GM18951 (cell line): ENCODE measurements around the gene TRO.

Source experiments
- POLR2A ChIP-seq: IDR thresholded peaks from 4 replicates; pipeline ENCODE4 v1.6.1; 2011; ENCODE audit warnings: mild to moderate bottlenecking; ENCODE audit not compliant: insufficient read length, insufficient read depth; ENCODE audit errors: extremely low read depth
- in situ Hi-C: fragments of 300-500 bp; cut with MboI; formaldehyde crosslinking; loops from one replicate; pipeline ENCODE4 v1.12.0; 2022; ENCODE audit warnings: low sequenced_read_pairs, mixed read lengths, inconsistent platforms; ENCODE audit not compliant: unreplicated experiment

TRO gene

GRCh38 chrX:54931107-54931506 lies 10.5 kb downstream of the TRO start:
- in situ Hi-C loops, result no loop called here
- no peak for TF ChIP-seq POLR2A

- in situ Hi-C loops, result no loop called here
- no peak for TF ChIP-seq POLR2A
Measured at GRCh38 chrX:54933150-54933826, 12.7 kb downstream of the TRO start.

GRCh38 chrX:54934058-54934457 lies 13.4 kb downstream of the TRO start:
- TF ChIP-seq POLR2A, result no peak
- in situ Hi-C loops, result no loop called here

- in situ Hi-C loops, result no loop called here
- TF ChIP-seq POLR2A, result no peak
Measured at GRCh38 chrX:54934890-54935289, 14.3 kb downstream of the TRO start.

- in situ Hi-C loops, result no loop called here
- no peak for TF ChIP-seq POLR2A
Measured at GRCh38 chrX:54935306-54935705, 14.7 kb downstream of the TRO start.

GRCh38 chrX:54937416-54937815 lies 16.8 kb downstream of the TRO start:
- TF ChIP-seq POLR2A, result no peak
- in situ Hi-C loops, result no loop called here

- TF ChIP-seq POLR2A, result no peak
- in situ Hi-C loops, result no loop called here
Measured at GRCh38 chrX:54944816-54945215, 24.2 kb downstream of the TRO start.

GRCh38 chrX:54945224-54945623 lies 24.6 kb downstream of the TRO start:
- in situ Hi-C loops, result no loop called here
- TF ChIP-seq POLR2A, result no peak

- in situ Hi-C loops, result no loop called here
- no peak for TF ChIP-seq POLR2A
Measured at GRCh38 chrX:54950730-54951375, 30.2 kb downstream of the TRO start.

- in situ Hi-C loops, result no loop called here
- TF ChIP-seq POLR2A, result no peak
Measured at GRCh38 chrX:54961750-54962149, 41.1 kb downstream of the TRO start.

- in situ Hi-C loops, result no loop called here
- TF ChIP-seq POLR2A, result no peak
Measured at GRCh38 chrX:54964766-54965497, 44.3 kb downstream of the TRO start.

- in situ Hi-C loops, result no loop called here
- no peak for TF ChIP-seq POLR2A
Measured at GRCh38 chrX:54977387-54977786, 56.8 kb downstream of the TRO start.

- in situ Hi-C loops, result no loop called here
- no peak for TF ChIP-seq POLR2A
Measured at GRCh38 chrX:54978448-54978847, 57.8 kb downstream of the TRO start.

GRCh38 chrX:54979432-54979831 lies 58.8 kb downstream of the TRO start:
- TF ChIP-seq POLR2A, result no peak

More at GRCh38 chrX:54979432-54979831, 58.8 kb downstream of the TRO start:
- in situ Hi-C loops, result no loop called here
